GM19452 (cell line): ENCODE data around the gene SRXN1.
"Not testable (repeated sequence)": the region's sequence is repeated elsewhere in the genome, so short reads cannot be mapped to it uniquely, and the experiment has no call there.

Experiments
- ATAC-seq: cut with Tn5 transposase; IDR thresholded peaks from one replicate; pipeline ENCODE4 v1.9.1; 2021; ENCODE audit not compliant: unreplicated experiment

The SRXN1 gene

DNA sequence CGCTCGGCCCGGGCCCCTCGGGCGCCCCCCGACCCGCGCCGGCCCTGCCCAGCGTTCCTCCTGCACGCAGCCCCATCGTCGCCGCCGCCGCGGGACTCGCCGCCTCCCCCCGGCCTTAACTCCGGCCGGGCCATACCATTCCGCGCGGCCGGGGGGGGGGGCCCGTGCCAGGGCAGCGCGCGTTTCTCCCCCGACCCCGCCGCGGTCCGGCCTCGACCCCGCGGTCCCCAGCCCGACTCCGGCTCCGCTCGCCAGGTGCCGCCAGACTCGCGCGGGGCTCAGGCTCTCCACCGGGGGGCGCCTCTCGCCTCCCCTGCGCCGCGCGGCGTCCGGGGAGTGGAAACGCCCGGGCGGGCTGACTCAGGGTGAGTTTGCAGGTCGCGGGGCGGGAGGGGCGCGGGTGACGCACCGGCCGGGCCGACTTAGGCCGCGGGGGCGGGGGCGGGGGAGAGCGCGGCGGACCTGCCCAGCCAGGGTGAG lies at the start of gene SRXN1:
Gene SRXN1 (minus strand): TSS at position 91 of the 480 bp plus-strand sequence. CDS start 15 bp downstream, at position 76.
- ATAC-seq = peak; percentile 90

DNA sequence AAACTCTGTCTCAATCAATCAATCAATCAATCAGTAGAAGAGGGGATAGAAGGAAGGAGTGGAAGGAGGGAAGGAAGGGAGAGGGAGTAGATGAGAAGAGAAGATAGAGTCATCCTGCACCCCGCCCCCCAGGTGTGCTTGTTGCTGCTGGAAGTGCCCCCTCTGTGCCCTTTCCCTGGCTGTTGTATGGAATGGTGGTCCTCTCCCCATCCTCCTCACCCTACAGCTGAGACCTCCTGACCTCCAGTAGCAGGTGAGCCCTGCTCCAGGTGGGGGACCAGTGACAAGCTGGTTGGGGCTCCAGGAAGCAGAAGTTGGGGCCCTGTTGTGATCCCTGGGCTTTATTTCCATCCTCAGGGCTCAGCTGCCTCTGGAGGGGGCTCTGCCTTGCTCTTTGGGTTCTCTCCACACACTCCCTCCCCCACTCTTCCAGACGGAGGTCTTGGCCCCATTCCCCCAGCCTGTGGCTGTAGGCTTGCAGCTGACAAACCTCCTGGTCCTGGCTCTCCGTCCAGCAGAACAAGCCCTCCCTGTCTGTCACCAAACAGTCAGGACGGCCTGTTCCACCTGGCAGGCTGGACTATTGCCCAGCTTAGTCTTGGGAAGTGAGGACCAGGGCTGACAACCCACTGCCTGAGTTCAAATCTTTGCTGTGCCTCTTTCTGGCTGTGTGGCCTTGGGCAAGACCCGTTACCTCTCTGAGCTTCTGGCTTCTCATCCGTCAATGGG lies 48.6 kb upstream of the SRXN1 start:
- no peak for ATAC-seq

DNA sequence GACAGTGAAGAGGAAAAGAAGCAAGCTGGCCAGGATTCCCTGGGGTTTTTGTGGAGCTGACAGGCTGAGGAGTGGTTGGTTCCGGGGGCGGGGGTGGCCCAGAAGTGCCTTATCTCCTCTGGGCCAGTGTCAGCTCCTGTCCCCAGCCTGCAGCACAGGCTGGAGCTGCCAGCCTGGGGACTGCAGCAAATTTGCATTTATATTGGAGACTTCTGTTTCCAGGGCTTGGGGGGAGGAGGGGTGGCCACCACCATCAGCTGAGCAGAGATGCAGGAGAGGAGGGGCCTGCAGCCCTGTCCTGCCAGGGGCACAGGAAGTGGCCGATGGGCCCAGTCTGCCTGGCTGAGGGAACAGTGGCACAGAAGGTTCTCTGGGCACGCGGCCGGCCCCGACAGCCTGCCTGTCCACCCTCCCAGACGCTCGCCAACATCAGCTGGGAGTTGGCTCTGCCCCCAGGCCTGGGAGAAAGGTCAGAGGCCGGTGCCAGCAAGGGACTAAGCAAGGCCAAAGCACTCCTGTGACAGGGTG lies 46.9 kb upstream of the SRXN1 start:
- ATAC-seq = no peak

DNA sequence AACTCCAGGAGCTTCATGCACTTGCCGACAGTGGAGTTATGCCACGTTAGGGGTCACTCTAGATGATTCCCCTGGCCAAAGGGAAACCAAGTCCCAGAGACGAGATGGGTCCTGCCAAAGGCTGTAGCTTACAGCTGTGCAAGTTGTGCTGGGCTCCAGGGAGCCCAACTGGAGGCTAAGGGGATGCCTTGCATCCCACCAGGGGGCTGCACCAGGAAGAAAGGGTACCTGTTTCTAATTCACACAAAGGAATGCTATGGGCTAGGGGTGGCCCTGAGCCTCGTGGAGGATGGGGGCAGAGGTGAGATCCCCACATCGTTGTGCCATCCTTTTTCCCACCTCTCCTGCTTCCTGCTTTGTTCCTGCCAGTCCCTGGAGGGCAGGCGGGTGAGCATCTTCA lies 46.3 kb upstream of the SRXN1 start:
- ATAC-seq = no peak

DNA sequence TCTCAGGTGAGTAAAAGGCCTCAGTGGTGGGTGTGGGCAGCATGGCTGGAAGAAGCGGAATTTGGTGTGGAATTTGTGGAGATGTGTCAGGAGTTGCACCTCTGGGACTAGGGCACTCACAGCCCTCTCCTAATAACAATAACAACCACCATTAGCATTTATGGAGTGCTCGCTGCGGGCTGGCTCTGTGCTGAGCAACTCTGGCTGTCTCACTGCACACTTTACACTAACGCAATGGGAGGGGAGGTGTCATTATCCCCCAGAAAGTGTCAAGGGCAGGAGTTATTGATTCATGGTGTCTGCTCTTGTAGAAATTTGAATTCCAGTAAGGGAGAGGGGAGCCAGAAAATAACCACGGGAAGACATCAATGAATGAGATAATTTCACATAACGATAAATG lies 45.3 kb upstream of the SRXN1 start:
- ATAC-seq = no peak

DNA sequence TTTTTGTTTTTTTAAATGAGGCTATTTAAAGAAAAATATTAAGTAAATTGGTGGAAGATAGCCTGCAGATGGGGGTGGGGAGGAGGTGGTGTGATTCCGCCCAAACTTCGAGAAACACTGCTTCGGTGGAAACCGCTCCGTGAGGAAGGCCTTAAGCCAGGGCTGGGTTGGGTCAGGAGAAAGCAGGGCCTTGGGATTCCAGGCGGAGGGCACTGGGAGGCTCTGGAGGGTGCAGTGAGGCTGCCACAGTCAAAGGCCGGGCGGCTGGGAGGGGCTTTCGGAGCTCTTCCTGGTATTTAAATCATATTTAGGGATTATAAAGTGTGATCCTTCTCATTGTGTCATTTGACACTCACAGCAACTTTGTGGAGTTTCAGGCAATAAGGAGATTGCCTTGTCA lies 44.8 kb upstream of the SRXN1 start:
- ATAC-seq = no peak

DNA sequence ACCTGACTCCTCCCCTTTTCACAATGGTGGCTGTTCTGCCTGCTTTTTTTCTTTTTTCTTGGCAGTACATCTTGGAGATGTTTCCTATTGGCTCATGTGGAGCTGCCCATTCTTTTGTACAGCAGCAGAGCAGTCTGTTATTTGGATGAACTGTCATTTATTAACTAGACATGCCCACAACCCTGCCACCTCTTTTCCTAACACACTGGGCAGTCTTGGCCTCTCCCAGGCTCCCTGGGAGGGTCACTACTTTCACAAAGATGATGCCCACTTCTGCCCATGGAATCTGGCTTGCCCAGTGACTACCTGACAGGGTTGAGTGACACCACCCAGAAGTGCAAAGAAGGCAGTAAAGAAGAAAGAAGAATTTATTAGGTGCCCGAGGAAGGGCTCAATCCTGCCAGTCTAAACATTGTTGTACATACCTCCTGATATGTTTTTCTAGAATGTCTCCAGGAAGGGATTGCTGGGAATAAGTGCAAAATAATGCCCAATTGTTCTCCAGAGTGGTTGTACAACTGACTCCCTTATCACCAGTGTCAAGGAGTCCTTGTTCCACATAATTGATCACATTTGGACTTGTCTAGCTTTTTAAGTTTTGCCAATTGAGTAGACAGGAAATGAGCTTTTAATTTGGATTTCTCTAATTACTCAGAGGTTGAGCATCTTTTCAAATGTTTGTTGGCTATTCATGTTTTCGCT lies 42.3 kb upstream of the SRXN1 start:
- no peak for ATAC-seq

DNA sequence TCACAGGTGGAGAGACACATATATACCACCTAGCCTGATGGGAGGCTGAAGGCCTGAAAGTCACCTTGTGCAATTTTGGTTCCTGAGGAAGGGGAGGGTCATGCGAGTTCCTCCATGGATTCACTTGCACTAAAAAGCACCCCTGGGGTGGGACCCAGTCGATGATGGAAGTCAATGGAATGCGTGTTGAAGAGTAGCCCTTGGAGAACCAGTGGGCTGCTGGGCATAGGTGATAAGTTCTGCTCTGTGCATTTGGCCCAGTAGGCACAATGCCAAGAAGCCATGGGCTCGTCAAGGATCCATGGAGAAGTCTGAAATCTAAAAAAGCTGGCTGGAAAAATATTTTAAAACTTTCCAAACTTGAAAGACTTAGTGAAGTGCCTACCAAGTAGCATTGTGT lies 41.5 kb upstream of the SRXN1 start:
- no peak for ATAC-seq

DNA sequence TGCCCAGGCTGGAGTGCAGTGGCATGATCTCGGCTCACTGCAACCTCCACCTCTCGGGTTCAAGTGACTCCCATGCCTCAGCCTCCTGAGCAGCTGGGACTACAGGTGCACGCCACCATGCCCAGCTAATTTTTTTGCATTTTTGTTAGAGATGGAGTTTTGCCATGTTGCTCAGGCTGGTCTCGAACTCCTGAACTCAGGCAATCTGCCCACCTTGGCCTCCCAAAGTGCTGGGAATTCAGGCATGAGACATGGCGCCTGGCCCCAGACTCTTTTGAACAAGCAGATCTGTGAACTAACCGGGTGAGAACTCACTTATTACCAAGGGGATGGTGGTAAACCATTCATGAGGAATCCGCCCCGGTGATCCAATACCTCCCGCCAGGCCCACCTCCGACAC lies 40.8 kb upstream of the SRXN1 start:
- ATAC-seq = not testable (repeated sequence)

DNA sequence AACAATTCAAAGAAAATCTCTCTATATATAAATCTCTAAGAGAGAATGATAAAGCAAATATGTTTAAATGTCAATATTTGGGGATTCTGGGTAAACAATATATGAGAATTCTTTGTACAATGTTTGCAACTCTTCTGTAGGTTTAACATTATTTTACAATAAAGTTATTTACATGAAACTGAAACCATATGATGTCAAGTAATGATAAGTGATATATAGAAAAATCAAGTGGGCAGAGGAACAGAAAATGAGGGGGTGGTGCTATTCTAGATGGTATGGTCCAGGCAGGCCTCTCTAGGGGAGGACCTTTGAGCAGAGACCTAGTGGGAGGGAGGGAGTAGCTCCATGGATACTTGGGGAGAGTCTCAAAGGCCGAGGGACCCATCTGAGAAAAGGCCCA lies 39.0 kb upstream of the SRXN1 start:
- no peak for ATAC-seq

DNA sequence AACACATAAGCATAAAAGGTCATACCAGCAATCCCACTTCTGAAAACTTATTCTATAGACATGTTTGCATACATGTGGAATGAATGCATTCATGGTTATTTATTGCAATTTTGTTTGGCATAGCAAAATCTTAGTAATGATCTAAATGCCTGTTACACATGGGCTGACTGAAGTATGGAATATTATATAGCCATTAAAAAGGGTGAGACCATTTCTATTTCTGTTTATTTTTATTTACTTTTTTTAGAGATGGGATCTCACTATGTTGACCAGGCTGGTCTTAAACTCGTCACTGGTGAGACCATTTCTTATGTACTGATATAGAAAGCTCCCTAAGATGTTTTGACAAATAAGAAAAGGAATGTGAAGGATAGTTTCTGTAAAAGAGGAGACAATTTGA lies 36.9 kb upstream of the SRXN1 start:
- ATAC-seq = no peak

DNA sequence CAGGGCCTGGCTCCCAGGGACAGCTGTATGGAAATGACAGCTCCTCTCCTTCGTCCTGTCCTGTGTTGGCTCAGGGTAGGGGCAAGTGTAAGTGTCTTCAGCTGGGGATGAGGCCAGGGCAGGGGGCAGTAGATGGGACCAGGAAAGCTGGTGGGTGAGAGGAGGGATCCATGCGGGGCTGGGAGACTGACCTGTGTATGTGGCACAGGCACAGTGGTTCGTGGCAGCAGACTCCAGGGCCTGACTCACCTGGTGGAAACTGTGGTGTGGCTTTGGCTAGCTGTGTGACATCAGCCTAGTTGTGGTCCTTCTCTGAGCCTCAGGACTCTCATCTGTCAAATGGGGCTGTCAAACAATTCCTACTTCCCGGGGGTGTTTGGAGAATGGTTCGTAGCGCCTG lies 36.3 kb upstream of the SRXN1 start:
- ATAC-seq = no peak

DNA sequence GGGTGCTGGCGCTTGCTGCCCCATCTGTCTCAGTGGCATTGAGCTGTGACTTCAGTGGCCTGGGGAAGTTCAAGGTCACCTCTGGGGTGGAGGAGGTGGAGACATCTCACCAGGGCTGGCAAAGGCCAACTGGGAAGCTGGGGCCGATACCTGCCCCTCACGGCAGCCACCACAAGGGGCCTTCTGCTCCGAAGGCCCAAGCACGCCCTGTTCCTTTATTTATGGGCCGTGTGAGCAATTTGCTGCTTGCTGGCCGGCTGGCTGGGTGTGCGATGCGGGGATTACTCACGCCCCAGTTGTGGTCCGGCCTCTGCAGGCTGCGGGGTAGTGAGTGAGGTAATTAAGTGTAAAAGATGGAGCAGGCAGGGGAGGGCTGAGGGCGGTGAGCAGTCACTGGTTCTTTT lies 35.8 kb upstream of the SRXN1 start:
- ATAC-seq = no peak

DNA sequence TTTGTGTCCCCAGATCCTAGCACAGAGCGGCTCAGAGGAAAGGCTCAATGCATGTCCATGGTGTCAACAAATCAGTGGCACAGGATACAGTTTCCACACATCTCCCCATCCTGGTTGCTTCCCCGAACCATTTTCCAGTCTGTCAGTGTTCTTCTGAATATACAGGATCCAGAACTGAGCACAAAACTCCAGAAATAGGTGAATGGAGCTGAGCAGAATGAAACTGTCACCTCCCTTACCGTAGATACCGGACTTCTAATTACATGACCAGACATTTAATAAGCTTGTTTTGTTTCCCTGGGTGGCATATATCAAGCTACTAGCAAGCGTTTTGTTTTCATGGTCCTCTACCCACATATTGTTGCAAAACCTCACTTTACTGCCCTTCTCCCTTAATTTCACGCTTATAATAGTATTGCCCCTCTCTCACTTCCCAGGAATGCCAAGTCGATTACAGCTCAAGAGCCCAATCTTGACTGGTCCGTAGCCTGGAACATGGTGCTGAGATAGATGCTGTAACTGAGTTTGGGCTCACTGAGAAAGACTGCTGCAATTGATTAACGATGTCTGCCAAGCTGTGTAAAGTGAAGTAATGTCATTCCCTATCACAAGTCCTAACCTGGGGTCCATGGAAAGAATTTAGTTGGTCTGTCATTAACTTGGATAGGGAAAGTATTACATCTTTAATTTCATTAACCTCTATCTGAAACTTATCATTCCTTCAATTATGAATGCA lies 34.6 kb upstream of the SRXN1 start:
- no peak for ATAC-seq

DNA sequence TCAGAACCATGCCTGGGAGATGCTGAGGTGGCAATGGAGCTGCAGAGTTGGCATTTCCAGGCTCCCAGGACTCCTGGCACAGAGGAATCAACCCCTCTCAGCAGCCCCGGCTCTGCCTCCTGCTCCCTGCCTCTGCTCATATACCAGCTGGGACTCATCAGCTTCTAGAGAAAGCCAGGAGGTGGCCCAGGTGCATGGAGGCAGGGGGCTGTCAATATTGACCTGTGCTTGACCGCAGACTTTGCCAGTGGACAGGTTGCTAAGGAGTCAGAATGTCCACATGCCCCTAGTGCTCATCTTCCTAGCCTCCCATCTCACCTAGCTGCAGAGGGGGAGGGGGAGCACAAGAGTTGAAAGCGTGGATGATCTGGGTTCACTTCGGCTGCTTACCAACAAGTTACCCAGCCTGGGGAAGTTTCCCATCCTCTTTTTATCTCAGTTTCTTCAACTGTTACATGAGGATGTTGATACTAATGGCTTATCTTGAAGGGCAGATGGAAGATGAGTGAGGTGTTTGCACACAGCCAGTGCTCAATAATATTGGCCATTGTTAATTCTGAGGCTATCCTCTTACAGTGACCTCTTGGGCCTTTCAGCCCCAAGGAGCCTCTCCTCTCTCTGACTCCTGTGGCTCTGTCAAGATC lies 31.8 kb upstream of the SRXN1 start:
- no peak for ATAC-seq

DNA sequence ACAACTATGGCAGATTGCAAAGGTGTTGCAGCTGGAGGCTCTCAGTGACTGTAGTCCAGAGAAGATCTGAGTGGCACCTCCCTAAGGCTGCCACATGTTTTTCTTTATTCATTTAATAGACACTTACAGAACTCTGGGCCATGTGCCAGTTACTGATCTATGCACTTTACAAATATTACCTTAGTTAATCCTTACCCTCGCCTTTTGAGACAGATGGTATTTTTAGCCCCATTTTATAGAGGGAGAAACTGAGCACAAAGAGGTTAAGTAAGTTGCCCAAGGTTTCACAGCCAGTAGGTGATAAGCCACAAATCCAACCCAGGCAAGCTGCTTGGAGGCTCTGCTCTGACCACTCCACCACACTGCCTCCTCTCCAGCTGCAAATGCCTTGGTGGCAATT lies 29.1 kb upstream of the SRXN1 start:
- no peak for ATAC-seq

DNA sequence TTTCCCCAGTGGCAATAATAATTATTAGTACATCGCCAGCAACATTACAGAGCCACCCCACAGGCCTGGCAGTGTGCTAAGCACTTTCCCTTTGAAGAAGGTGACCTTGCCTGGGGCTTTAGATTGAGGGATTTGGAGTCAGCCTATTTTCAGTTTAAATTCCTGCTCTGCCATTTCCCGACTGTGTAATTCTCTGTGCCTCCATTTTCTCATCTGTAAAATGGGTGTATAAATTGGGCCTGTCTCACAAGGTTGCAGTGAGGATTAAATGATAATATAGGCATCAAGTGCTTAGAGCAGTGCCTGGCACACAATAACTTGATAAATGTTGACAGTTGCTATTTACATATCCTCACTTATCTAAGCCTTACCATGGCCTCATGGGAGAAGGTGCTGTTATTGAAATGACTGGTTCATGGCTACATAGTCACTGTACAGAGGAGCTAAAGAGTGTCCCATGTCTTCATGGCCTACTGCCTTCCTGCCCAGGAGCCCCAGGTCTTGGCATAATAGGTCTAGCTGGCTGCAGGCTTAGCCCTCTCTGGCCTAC lies 27.7 kb upstream of the SRXN1 start:
- ATAC-seq = no peak

DNA sequence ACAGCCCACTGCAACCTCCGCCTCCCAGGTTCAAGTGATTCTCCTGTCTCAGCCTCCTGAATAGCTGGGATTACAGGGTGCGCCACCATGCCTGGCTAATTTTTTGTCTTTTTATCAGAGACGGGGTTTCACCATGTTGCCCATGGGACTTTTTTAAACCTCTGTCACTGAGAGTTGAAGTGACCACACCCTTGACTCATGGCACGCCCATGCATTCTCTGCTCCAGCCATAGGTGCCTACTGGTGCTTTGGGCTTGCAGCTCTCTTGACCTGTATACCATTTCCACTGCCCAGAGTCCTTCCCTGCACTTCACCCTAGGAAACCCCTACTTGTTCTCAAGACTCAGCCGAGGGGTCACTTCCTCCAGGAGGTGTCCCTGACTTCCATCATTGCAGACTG lies 25.0 kb upstream of the SRXN1 start:
- no peak for ATAC-seq

DNA sequence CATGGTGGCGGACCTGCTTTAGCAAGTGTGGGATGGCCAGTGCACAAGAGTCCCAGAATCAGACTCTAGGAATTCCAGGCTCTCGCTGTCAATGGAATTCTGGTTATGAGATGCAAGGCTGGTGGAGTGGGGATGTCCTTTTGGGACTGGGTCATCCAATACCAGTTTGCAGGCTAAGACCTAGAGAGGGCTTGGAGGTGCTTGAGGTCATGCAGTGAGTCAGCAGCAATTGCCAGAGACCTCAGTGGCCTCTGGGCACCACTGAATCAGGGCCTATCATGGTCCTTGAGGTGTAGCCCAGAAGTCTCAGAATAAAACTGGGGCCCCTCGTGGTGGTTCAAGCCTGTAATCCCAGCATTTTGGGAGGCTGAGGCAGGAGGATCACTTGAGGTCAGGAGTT lies 24.0 kb upstream of the SRXN1 start:
- ATAC-seq = no peak

DNA sequence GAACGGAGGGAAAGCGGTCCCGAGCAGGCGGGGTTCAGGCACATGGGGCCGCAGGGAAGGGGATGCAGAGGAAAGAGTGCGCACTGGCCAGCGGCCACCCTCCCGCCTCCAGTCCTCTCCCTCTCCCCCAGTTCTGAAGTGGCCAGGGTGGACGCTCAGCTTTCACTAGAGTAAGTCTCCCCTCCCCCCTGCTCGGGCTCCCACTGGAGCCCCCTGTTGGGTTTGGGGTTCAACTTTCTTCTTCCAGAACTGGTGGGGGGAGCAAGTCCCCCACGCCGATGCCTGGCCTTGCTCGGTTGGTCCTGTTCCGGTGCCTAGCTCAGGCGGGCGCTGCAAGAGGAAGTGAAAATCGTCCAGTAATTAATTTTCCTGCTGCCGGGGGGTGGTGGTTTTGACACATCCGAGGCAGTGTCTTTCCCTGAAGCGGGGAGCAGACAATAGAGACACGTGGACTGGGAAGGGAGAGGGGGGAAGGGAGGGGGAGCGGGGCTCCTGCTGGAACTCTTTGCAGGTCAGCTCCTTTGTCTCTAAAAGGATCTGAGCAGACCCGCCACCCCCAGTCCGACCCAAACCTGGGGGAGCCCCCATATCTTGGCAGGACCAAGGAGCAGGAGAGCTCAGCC lies 23.4 kb upstream of the SRXN1 start:
- no peak for ATAC-seq
